ENCODE data around the gene FAM83B. TPM values are rescaled to one million over a fixed set of nuclear protein-coding genes. Genes with fewer than 3 reads are reported as not detected.

Gene FAM83B
- total and polyA plus RNA-seq, 4 donors, result 0.63 TPM; not detected in 3

DNA sequence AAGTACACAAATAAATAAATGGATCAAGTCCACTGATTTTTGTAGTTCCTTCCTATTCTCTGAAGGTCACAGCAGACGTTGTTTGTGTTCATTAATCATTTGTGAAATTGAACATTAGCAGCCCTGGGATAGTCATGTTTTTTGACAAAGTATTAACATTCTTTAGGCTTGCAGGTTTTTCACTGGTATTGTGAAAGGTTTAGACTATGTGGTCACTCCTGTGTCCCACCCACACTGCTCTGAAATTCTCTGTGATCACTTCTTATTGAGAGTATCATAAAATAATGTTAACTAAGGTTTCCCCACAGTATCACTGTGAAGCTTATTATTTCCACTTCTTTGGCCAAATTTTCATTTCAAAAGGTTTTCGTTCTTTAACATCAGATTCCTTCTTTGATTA lies 3.5 kb downstream of the FAM83B start:
- DNase-seq (no peak), ATAC-seq (ENCODE audit: low FRiP score) (no peak)
- intact Hi-C loops (cut with DNase I), result no loop called here
- Histone ChIP-seq H3K9me3 (ENCODE audit: control insufficient read depth, low read length) (peaks cover 2% of the 10 kb centered on the region), H3K4me1 (ENCODE audit: control insufficient read depth in 1 of 2, insufficient read depth in 2 of 2, low read length in 2 of 2) (no peaks in the 10 kb centered on the region), H3K36me3 (ENCODE audit: control insufficient read depth in 1 of 2, insufficient read depth in 2 of 2, low read length in 1 of 2) (no peaks in the 10 kb centered on the region), H3K27me3 (ENCODE audit: control insufficient read depth in 1 of 2, insufficient read depth in 2 of 2, low read length in 1 of 2) (no peaks in the 10 kb centered on the region), H3K27ac (ENCODE audit: low read depth in 1 of 2, low read length in 2 of 2) (no peak overlapping the region), H3K4me3 (ENCODE audit: low read length in 2 of 2) (no peak overlapping the region)
- WGBS, 2 donors, result 35 to 39% methylated on average over 2 of the region's 2 CpGs

DNA sequence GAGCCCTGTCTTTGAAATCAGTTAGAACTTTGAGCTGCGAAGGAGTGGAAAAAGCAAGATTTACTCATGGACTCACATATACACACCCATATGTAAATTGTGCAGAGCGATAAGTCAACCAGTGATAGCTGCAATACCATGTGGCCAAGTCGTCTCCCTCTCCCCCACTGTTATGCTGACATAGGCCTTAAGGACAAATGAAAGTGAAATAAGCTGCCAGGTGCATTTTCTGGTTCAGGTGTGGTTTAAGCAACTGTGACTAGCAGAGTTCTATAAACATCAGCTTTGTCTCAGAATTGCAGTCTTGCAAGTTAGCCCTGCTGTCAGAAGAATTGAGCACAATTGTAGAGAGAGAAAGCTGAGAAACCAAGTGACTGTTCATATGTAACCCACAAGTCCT lies 9.6 kb downstream of the FAM83B start:
- intact Hi-C loops (cut with DNase I), result no loop called here
- no peaks in the 10 kb centered on the region for H3K27me3 ChIP-seq (ENCODE audit: control insufficient read depth in 1 of 2, insufficient read depth in 2 of 2, low read length in 1 of 2)
- H3K9me3 ChIP-seq (ENCODE audit: control insufficient read depth, low read length), result peaks cover 2% of the 10 kb centered on the region
- H3K4me3 ChIP-seq (ENCODE audit: low read length in 2 of 2), result no peak overlapping the region
- DNase-seq (no peak), ATAC-seq (ENCODE audit: low FRiP score) (peak; percentile 33)
- 69 to 76% methylated on average over 3 of the region's 3 CpGs for WGBS, 2 donors
- H3K36me3 ChIP-seq (ENCODE audit: control insufficient read depth in 1 of 2, insufficient read depth in 2 of 2, low read length in 1 of 2), result no peaks in the 10 kb centered on the region
- H3K4me1 ChIP-seq (ENCODE audit: control insufficient read depth in 1 of 2, insufficient read depth in 2 of 2, low read length in 2 of 2), result no peaks in the 10 kb centered on the region
- H3K27ac ChIP-seq (ENCODE audit: low read depth in 1 of 2, low read length in 2 of 2), result no peak overlapping the region

DNA sequence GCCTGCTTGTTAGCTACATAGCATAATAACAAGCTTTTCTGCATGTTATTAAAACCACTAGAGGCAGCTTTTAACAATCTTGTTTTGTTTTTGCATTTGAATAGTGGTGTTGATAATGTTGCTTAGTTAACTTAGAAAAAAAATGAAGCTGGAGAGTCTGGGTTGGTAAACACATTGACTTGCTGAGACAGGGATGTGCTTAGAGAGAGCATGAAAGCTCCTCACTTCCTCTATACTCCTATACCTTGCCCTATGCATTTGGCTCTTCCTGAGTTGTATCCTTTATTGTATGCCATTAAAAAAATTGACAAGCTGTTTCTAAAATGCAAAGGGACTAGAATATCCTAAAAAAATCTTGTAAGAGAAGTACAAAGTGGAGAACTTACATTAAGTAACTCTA lies 13.6 kb downstream of the FAM83B start:
- Histone ChIP-seq H3K36me3 (ENCODE audit: control insufficient read depth in 1 of 2, insufficient read depth in 2 of 2, low read length in 1 of 2) (no peaks in the 10 kb centered on the region), H3K9me3 (ENCODE audit: control insufficient read depth, low read length) (no peaks in the 10 kb centered on the region), H3K4me3 (ENCODE audit: low read length in 2 of 2) (no peak overlapping the region), H3K27ac (ENCODE audit: low read depth in 1 of 2, low read length in 2 of 2) (no peak overlapping the region), H3K4me1 (ENCODE audit: control insufficient read depth in 1 of 2, insufficient read depth in 2 of 2, low read length in 2 of 2) (no peaks in the 10 kb centered on the region), H3K27me3 (ENCODE audit: control insufficient read depth in 1 of 2, insufficient read depth in 2 of 2, low read length in 1 of 2) (no peaks in the 10 kb centered on the region)
- ATAC-seq (ENCODE audit: low FRiP score), result no peak
- DNase-seq, result no peak
- intact Hi-C loops (cut with DNase I), result no loop called here

DNA sequence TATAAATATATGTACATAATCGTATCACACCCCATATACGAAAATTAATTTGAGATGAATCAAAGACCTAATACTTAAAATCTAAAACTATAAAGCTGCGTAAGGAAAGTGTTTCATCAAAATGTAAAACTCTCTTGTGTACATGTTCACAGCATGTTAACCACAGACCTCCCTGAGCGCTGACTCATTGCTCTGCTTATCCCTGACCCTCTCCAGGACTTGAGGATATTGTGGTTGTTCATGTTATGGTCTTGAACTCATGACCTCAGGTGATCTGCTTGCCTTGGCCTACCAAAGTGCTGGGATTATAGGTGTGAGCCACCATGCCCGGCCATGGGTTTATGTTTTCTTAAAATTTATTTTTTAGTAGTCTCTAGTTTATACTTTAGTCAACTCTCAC lies 14.2 kb downstream of the FAM83B start:
- no peaks in the 10 kb centered on the region for H3K27me3 ChIP-seq (ENCODE audit: control insufficient read depth in 1 of 2, insufficient read depth in 2 of 2, low read length in 1 of 2)
- H3K27ac ChIP-seq (ENCODE audit: low read depth in 1 of 2, low read length in 2 of 2), result no peak overlapping the region
- no peaks in the 10 kb centered on the region for H3K4me1 ChIP-seq (ENCODE audit: control insufficient read depth in 1 of 2, insufficient read depth in 2 of 2, low read length in 2 of 2)
- WGBS, 2 donors, result 93 to 95% methylated on average over 5 of the region's 5 CpGs
- ATAC-seq (ENCODE audit: low FRiP score) (no peak), DNase-seq (no peak)
- no peaks in the 10 kb centered on the region for H3K36me3 ChIP-seq (ENCODE audit: control insufficient read depth in 1 of 2, insufficient read depth in 2 of 2, low read length in 1 of 2)
- intact Hi-C loops (cut with DNase I), result no loop called here
- H3K4me3 ChIP-seq (ENCODE audit: low read length in 2 of 2), result no peak overlapping the region
- H3K9me3 ChIP-seq (ENCODE audit: control insufficient read depth, low read length), result no peaks in the 10 kb centered on the region

DNA sequence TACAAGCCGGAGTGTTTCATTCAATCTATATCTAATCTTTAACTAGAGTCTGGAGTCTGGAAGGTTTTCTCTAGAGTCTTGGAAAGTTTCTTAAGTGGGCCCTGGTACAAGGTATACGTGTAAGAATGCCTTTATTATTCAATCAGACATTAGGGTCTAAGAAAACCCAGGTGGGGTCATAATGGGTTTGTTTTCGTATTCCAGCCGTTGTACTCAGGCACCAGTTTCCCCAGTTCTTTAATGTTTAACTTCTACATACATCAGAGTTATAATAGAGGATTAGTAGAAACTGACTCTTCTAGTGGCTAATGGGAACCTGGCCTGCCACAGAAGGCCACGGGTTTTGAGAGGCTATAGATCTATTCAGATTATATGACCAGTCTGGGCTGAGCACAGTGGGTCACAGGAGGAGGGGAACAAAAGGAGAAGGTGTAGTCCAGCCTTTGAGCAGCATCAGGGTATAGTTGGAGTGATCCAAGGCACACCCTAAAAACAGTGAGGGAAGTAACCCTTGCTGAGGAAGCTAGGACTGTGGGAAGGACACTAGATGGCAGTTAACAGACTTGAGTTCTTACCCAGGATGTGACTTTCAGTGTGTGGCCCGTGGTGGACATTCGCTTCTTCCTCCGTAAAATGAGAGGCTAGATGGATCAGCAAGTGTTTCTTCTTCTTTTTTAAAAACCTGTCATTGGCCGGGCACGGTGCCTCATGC lies 15.5 kb downstream of the FAM83B start:
- H3K36me3 ChIP-seq (ENCODE audit: control insufficient read depth in 1 of 2, insufficient read depth in 2 of 2, low read length in 1 of 2), result no peaks in the 10 kb centered on the region
- 89 to 92% methylated on average over 10 of the region's 10 CpGs for WGBS, 2 donors
- no peak for ATAC-seq (ENCODE audit: low FRiP score)

DNA sequence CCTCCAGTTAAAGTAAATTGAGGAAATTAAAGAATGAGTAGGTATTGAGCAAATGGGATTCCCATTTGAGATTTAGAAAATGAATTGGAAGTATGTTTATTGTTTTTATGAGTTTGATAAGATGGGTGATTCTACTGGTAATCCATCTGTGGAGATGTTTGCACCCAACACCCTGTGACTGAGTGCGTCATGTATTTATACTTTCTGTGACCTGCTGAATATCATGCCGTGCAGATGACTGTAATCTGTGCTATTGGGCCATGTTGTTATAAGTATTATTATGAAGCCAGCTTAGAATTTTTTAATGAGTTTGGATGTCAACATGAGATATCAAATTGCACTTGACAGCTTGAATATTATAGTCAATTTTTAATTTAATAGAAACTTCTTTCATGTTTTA lies 17.7 kb downstream of the FAM83B start:
- Histone ChIP-seq H3K4me3 (ENCODE audit: low read length in 2 of 2) (no peak overlapping the region), H3K4me1 (ENCODE audit: control insufficient read depth in 1 of 2, insufficient read depth in 2 of 2, low read length in 2 of 2) (no peaks in the 10 kb centered on the region), H3K36me3 (ENCODE audit: control insufficient read depth in 1 of 2, insufficient read depth in 2 of 2, low read length in 1 of 2) (no peaks in the 10 kb centered on the region), H3K9me3 (ENCODE audit: control insufficient read depth, low read length) (no peaks in the 10 kb centered on the region), H3K27me3 (ENCODE audit: control insufficient read depth in 1 of 2, insufficient read depth in 2 of 2, low read length in 1 of 2) (no peaks in the 10 kb centered on the region), H3K27ac (ENCODE audit: low read depth in 1 of 2, low read length in 2 of 2) (no peak overlapping the region)
- WGBS, 2 donors, result 71 to 75% methylated on average over 2 of the region's 2 CpGs
- ATAC-seq (ENCODE audit: low FRiP score) (no peak), DNase-seq (no peak)
- intact Hi-C loops (cut with DNase I), result no loop called here

More for the DNA sequence above, 15.5 kb downstream of the FAM83B start:
- intact Hi-C loops (cut with DNase I), result no loop called here
- no peak for DNase-seq
- H3K27me3 ChIP-seq (ENCODE audit: control insufficient read depth in 1 of 2, insufficient read depth in 2 of 2, low read length in 1 of 2), result no peaks in the 10 kb centered on the region
- no peaks in the 10 kb centered on the region for H3K9me3 ChIP-seq (ENCODE audit: control insufficient read depth, low read length)
- H3K4me3 ChIP-seq (ENCODE audit: low read length in 2 of 2), result no peak overlapping the region
- H3K4me1 ChIP-seq (ENCODE audit: control insufficient read depth in 1 of 2, insufficient read depth in 2 of 2, low read length in 2 of 2), result no peaks in the 10 kb centered on the region
- no peak overlapping the region for H3K27ac ChIP-seq (ENCODE audit: low read depth in 1 of 2, low read length in 2 of 2)

DNA sequence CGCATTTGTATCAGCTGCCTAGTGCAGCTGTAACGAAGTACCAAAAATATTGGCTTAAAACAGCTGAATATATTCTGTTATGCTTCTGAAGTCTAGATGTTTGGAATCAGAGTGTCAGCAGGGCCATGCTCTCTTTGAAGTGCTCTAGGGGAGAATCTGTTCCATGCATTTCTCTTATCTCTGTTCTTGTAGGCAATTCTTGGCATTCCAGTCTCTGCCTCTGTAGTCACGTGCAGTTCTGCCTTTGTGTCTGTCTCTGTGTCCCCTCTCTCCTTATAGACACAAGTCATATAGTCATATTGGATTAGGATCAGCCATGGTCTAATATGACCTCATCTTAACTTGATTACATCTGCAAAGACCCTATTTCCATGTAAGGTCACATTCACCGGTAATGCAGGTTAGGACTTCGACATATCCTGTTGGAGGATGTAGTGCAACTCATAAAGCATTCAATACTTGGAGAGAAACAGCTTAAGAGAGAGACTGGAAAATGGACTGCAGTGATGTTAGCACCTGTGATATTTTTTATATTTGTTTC lies 18.6 kb downstream of the FAM83B start:
- Histone ChIP-seq H3K9me3 (ENCODE audit: control insufficient read depth, low read length) (no peaks in the 10 kb centered on the region), H3K4me3 (ENCODE audit: low read length in 2 of 2) (no peak overlapping the region), H3K27me3 (ENCODE audit: control insufficient read depth in 1 of 2, insufficient read depth in 2 of 2, low read length in 1 of 2) (no peaks in the 10 kb centered on the region), H3K27ac (ENCODE audit: low read depth in 1 of 2, low read length in 2 of 2) (no peak overlapping the region), H3K36me3 (ENCODE audit: control insufficient read depth in 1 of 2, insufficient read depth in 2 of 2, low read length in 1 of 2) (no peaks in the 10 kb centered on the region), H3K4me1 (ENCODE audit: control insufficient read depth in 1 of 2, insufficient read depth in 2 of 2, low read length in 2 of 2) (no peaks in the 10 kb centered on the region)
- DNase-seq, result no peak
- WGBS, 2 donors, result 75 to 85% methylated on average over 5 of the region's 5 CpGs
- intact Hi-C loops (cut with DNase I), result no loop called here
- no peak for ATAC-seq (ENCODE audit: low FRiP score)

DNA sequence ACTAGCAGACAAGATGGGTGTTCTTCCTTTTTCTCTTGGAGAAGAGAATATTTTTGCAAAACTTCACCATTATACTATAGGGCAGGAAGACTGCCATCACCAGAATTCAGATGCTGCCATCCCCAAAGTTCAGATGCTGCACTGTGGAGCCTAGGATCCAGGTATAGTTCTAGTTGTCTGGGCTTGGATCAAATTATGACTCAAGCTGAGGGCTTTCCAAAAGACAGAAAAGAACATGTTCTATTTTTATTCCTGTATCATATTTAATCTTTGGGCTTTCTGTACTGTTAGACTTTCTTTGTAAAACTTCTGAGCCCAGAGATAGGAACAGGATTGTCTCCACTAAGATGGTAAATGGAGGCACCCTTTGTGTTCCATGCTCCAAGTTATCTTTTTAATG lies 22.0 kb downstream of the FAM83B start:
- H3K4me1 ChIP-seq (ENCODE audit: control insufficient read depth in 1 of 2, insufficient read depth in 2 of 2, low read length in 2 of 2), result no peaks in the 10 kb centered on the region
- H3K27me3 ChIP-seq (ENCODE audit: control insufficient read depth in 1 of 2, insufficient read depth in 2 of 2, low read length in 1 of 2), result no peaks in the 10 kb centered on the region
- no peak overlapping the region for H3K27ac ChIP-seq (ENCODE audit: low read depth in 1 of 2, low read length in 2 of 2)
- H3K9me3 ChIP-seq (ENCODE audit: control insufficient read depth, low read length), result no peaks in the 10 kb centered on the region
- H3K4me3 ChIP-seq (ENCODE audit: low read length in 2 of 2), result no peak overlapping the region
- DNase-seq, result no peak
- intact Hi-C loops (cut with DNase I), result no loop called here
- ATAC-seq (ENCODE audit: low FRiP score), result no peak
- H3K36me3 ChIP-seq (ENCODE audit: control insufficient read depth in 1 of 2, insufficient read depth in 2 of 2, low read length in 1 of 2), result no peaks in the 10 kb centered on the region

DNA sequence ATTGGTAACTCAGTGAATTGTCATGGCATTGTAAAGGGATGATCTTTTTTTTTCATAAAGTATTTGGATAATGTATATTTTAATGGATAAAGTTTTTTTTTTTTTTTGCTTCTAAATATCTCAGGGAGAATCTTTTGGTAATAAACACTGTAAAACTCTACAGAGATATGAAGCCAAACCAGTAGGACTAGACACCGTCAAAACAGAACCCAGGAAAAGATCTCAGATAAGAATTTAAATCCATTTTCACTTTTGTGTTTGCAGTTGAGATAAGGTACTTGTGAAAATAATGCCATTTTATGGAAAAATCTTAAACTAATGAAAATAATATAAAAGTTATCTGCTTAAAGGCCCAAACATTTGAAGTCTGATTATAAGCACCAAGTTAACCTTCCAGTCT lies 27.0 kb downstream of the FAM83B start:
- no peaks in the 10 kb centered on the region for H3K36me3 ChIP-seq (ENCODE audit: control insufficient read depth in 1 of 2, insufficient read depth in 2 of 2, low read length in 1 of 2)
- H3K27me3 ChIP-seq (ENCODE audit: control insufficient read depth in 1 of 2, insufficient read depth in 2 of 2, low read length in 1 of 2), result no peaks in the 10 kb centered on the region
- DNase-seq (no peak), ATAC-seq (ENCODE audit: low FRiP score) (no peak)
- intact Hi-C loops (cut with DNase I), result no loop called here
- no peaks in the 10 kb centered on the region for H3K4me1 ChIP-seq (ENCODE audit: control insufficient read depth in 1 of 2, insufficient read depth in 2 of 2, low read length in 2 of 2)
- 8 to 11% methylated on average over 1 of the region's 1 CpG for WGBS, 2 donors
- H3K27ac ChIP-seq (ENCODE audit: low read depth in 1 of 2, low read length in 2 of 2), result no peak overlapping the region
- no peak overlapping the region for H3K4me3 ChIP-seq (ENCODE audit: low read length in 2 of 2)
- no peaks in the 10 kb centered on the region for H3K9me3 ChIP-seq (ENCODE audit: control insufficient read depth, low read length)
